Fibroblast of villous mesenchyme (primary cell): ENCODE results near the gene GLA. TPM values are rescaled to one million over a fixed set of nuclear protein-coding genes. Genes with fewer than 3 reads are reported as not detected.

Source experiments
- DNase-seq: peaks from one replicate; pipeline ENCODE4 v3.0.0-alpha.2; 2010; ENCODE audit warnings: low read depth
- H3K4me3 ChIP-seq: 2 replicates; pipeline ENCODE4 v1.5.1; 2011; ENCODE audit warnings: low read depth, mild to moderate bottlenecking, low read length
- total RNA-seq: library from RNA; depleted of rRNA; stranded (reverse); fragments of >200 nt; gene quantifications from 2 replicates; pipeline ENCODE4 v1.2.3, GENCODE V29; 2012
- TF ChIP-seq, protein P1 (sequence below): IDR thresholded peaks from 2 replicates; pipeline ENCODE4 v1.5.1; 2012; ENCODE audit warnings: low read depth, mild to moderate bottlenecking, low read length; ENCODE audit not compliant: insufficient read depth

The GLA gene
- total RNA-seq, 1 donor = 45.8 TPM

DNA sequence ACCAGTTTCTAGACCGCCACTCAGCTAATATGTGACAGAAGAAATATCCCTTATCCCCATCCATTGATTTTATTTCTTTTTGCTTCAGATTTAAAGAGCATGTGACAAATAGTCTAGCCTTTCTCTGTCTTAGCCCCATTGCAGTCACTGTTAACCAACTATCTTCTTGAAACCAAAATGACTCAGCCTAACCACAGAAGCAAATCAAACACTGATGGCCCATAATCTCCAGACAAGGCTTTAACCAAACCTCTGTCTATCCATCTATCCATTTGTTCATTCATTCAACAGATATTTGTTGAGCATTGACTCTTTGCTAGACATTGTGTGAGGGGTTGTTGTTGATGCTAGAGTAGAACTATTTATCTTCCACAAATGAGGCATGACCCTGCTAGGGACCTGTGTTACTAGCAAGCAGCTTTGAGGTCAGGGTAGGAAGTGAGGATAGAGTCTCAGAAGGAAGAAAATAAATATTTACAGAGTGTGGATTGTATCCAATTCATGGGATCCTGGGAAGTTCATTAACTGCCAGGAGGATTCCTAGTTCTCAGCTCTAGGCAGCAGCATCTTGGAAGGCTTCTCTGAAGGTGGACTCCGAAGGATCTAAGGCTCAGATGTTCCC lies 22.8 kb upstream of the GLA start:
- no peak overlapping the region for H3K4me3 ChIP-seq
- TF ChIP-seq, protein P1, sequence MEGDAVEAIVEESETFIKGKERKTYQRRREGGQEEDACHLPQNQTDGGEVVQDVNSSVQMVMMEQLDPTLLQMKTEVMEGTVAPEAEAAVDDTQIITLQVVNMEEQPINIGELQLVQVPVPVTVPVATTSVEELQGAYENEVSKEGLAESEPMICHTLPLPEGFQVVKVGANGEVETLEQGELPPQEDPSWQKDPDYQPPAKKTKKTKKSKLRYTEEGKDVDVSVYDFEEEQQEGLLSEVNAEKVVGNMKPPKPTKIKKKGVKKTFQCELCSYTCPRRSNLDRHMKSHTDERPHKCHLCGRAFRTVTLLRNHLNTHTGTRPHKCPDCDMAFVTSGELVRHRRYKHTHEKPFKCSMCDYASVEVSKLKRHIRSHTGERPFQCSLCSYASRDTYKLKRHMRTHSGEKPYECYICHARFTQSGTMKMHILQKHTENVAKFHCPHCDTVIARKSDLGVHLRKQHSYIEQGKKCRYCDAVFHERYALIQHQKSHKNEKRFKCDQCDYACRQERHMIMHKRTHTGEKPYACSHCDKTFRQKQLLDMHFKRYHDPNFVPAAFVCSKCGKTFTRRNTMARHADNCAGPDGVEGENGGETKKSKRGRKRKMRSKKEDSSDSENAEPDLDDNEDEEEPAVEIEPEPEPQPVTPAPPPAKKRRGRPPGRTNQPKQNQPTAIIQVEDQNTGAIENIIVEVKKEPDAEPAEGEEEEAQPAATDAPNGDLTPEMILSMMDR = no peak
- peak; percentile 66 for DNase-seq

GRCh38 chrX:101429934-101430333 lies 22.2 kb upstream of the GLA start:
- DNase-seq = peak; percentile 72
- no peak overlapping the region for H3K4me3 ChIP-seq
- TF ChIP-seq, protein P1 = no peak

GRCh38 chrX:101427954-101428353 lies 20.2 kb upstream of the GLA start:
- TF ChIP-seq, protein P1 = no peak
- no peak overlapping the region for H3K4me3 ChIP-seq
- DNase-seq = no peak

DNA sequence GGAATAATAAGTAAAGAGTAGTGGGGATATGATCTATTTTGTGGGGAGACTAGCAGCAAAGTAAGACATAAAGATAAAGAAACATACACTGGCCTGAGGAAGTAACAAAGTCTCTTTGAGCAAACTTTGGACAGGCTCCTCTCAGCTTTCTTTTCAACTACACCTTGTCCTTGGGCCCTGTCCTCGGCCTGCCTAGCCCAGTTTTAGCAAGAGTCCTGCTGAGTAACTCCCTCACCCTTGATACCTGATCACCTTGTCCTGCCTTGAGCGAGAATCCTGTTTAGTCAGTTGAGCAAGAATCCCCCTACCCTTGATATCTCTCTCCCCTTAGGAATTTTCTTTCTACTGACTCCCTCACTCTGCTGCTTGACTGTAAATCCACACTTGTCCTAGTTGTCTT lies 11.8 kb upstream of the GLA start:
- no peak for DNase-seq
- TF ChIP-seq, protein P1 = no peak
- H3K4me3 ChIP-seq = no peak overlapping the region

- H3K4me3 ChIP-seq = peak overlapping the region; percentile 57
- peak; percentile 49 for DNase-seq
- TF ChIP-seq, protein P1 = no peak
Measured at GRCh38 chrX:101417981-101418841, 10.5 kb upstream of the GLA start.

GRCh38 chrX:101417190-101417589 lies 9.5 kb upstream of the GLA start:
- peak; percentile 81 for DNase-seq
- TF ChIP-seq, protein P1 = no peak
- H3K4me3 ChIP-seq = no peak overlapping the region
